Caco-2 (cell line): ENCODE data around the gene SEC24C. TPM values are rescaled to one million over a fixed set of nuclear protein-coding genes. Genes with fewer than 3 reads are reported as not detected.
"Not testable (repeated sequence)": the region's sequence is repeated elsewhere in the genome, so short reads cannot be mapped to it uniquely, and the experiment has no call there.

Experiments
- BruUV-seq: library from RNA; stranded (reverse); fragments of 400-500 nt; replicated peaks from 2 replicates; lab custom pipeline; 2021; lab: Mats Ljungman, UMichigan
- CTCF ChIA-PET: fragments of 300-600 bp; sonication (Branson Sonifier 250); formaldehyde crosslinking; loops from one replicate; lab custom pipeline; 2022; ENCODE audit warnings: antibody characterized with exemption; lab: Charles Lee
- POLR2A ChIA-PET: fragments of 300-600 bp; sonication (Branson Sonifier 250); formaldehyde crosslinking; loops from one replicate; lab custom pipeline; 2022; ENCODE audit warnings: antibody characterized with exemption; lab: Charles Lee
- DNase-seq, 2 experiments: peaks; one replicate each; pipeline versions ENCODE4 v3.0.0 to v3.0.0-alpha.2; 2020 to 2022
- H3K27me3 ChIP-seq: replicated peaks from 2 replicates; pipeline ENCODE4 v1.6.0; 2011; ENCODE audit warnings: low read length; ENCODE audit not compliant: control insufficient read depth, insufficient read depth
- H3K36me3 ChIP-seq: 2 replicates; pipeline ENCODE4 v1.5.1; 2011; ENCODE audit warnings: low read length; ENCODE audit not compliant: control insufficient read depth, insufficient read depth
- H3K4me1 ChIP-seq: fragments of 250-450 bp; sonication (Bioruptor Pico); 2 replicates; pipeline ENCODE4 v1.5.1; 2020; ENCODE audit warnings: mild to moderate bottlenecking
- H3K4me3 ChIP-seq: 2 replicates; pipeline ENCODE4 v1.5.1; 2011; ENCODE audit warnings: low read depth, mild to moderate bottlenecking, control low read depth, low read length
- H3K9me3 ChIP-seq: fragments of 250-450 bp; sonication (Bioruptor Pico); 2 replicates; pipeline ENCODE4 v1.5.1; 2020; ENCODE audit warnings: mild to moderate bottlenecking, moderate library complexity
- H3K27ac Mint-ChIP-seq: one replicate; pipeline ENCODE4 v1.8.0; 2022; ENCODE audit warnings: mixed read lengths; ENCODE audit not compliant: unreplicated experiment
- H3K27me3 Mint-ChIP-seq: one replicate; pipeline ENCODE4 v1.8.0; 2022; ENCODE audit warnings: mixed read lengths; ENCODE audit not compliant: insufficient read depth, unreplicated experiment
- H3K36me3 Mint-ChIP-seq: one replicate; pipeline ENCODE4 v1.8.0; 2022; ENCODE audit warnings: mild to moderate bottlenecking, mixed read lengths; ENCODE audit not compliant: insufficient read depth, unreplicated experiment
- H3K4me1 Mint-ChIP-seq: one replicate; pipeline ENCODE4 v1.8.0; 2022; ENCODE audit warnings: low read depth, mixed read lengths; ENCODE audit not compliant: unreplicated experiment
- H3K4me3 Mint-ChIP-seq: one replicate; pipeline ENCODE4 v1.8.0; 2022; ENCODE audit warnings: mild to moderate bottlenecking, moderate library complexity, mixed read lengths; ENCODE audit not compliant: unreplicated experiment
- H3K9me3 Mint-ChIP-seq: one replicate; pipeline ENCODE4 v1.8.0; 2022; ENCODE audit warnings: mixed read lengths; ENCODE audit not compliant: unreplicated experiment
- CTCF ChIP-seq, 2 experiments: fragments of 200-600 bp in 1 of 2; IDR thresholded peaks; 1 replicate in 1 of 2; 2 replicates in 1 of 2; pipeline versions ENCODE4 v1.5.1 to v1.8.0; 2011 to 2022; ENCODE audit warnings: antibody characterized with exemption in 1 of 2, control low read depth in 1 of 2, inconsistent platforms in 1 of 2, low read depth in 1 of 2, low read length in 1 of 2, mild to moderate bottlenecking in 1 of 2, moderate library complexity in 1 of 2; ENCODE audit not compliant: insufficient read depth in 1 of 2, severe bottlenecking in 1 of 2, unreplicated experiment in 1 of 2
- intact Hi-C: fragments of 100-400 bp; cut with micrococcal nuclease; formaldehyde crosslinking; loops from one replicate; pipeline ENCODE4 v1.10.0; 2022; ENCODE audit not compliant: unreplicated experiment
- total RNA-seq: library from RNA; stranded (reverse); gene quantifications from 2 replicates; pipeline ENCODE4 v1.2.3, GENCODE V29; 2022

The SEC24C gene
- total RNA-seq, 1 experiment from 2014 or later = 91.2 TPM

GRCh38 chr10:73715179-73716156 is 28.7 kb upstream of the SEC24C start:
- DNase-seq, POLR2A ChIA-PET, H3K4me3 ChIP-seq, H3K27me3 Mint-ChIP-seq, H3K4me1 ChIP-seq, H3K4me3 Mint-ChIP-seq, H3K9me3 ChIP-seq, H3K27me3 ChIP-seq, H3K4me1 Mint-ChIP-seq, CTCF ChIA-PET, BruUV-seq, H3K27ac Mint-ChIP-seq, H3K36me3 ChIP-seq, H3K9me3 Mint-ChIP-seq, intact Hi-C loops: not testable (repeated sequence)
- H3K36me3 Mint-ChIP-seq = peaks cover 34% of the 10 kb centered on the region

DNA sequence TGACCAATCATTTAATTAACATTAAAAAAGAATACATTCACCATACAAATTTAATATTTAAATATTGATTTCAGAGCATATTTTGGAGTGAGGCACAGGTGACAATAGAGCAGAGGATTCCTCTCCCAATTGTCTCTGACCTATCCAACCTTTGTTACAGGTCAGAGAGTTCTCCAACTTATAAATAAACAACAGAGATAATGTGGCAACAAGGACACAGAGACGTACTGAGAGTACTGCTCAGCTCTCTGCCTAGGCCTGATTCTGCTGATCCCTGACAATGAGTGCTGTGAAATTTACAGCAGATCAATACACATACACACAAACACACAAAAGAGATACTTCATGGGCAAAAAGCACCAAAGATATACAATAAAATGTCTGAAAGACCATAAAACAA is 27.9 kb upstream of the SEC24C start:
- Mint-ChIP-seq H3K9me3 (no peaks in the 10 kb centered on the region), H3K4me3 (no peak overlapping the region), H3K27ac (no peak overlapping the region), H3K4me1 (no peaks in the 10 kb centered on the region), H3K36me3 (peaks cover 41% of the 10 kb centered on the region), H3K27me3 (no peaks in the 10 kb centered on the region)
- POLR2A ChIA-PET = no interaction called here
- Histone ChIP-seq H3K27me3 (no peaks in the 10 kb centered on the region), H3K36me3 (no peaks in the 10 kb centered on the region), H3K4me3 (no peak overlapping the region), H3K4me1 (no peaks in the 10 kb centered on the region), H3K9me3 (no peaks in the 10 kb centered on the region)
- no peak for TF ChIP-seq CTCF (IDR thresholded peaks at IDR 0.05; ENCODE audit: insufficient read depth in 1 of 2, low read depth in 1 of 2, low read length in 1 of 2, severe bottlenecking in 1 of 2, unreplicated experiment in 1 of 2)
- CTCF ChIA-PET = no interaction called here
- DNase-seq = no peak
- intact Hi-C loops = no loop called here
- BruUV-seq = no TSS peak

DNA sequence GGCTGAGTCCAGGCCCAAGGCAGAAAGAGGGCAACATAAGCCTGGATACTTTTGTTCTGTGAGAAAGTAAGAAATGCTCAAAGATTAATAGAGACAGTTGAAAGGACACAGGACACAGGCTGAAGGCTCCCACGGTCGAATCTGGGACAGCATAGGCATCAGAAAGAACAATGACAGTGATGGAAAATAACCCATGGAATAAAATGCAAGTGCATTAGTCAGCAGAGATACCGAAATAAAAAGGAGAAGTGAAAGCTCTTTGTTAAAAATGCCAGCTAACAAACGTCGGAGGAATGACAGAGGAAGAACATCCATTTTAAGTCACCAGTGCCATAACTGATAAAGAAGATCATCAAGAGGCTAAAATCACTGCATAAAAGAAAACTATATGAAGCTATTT is 26.6 kb upstream of the SEC24C start:
- peaks cover 46% of the 10 kb centered on the region for H3K36me3 Mint-ChIP-seq
- H3K9me3 Mint-ChIP-seq = no peaks in the 10 kb centered on the region
- intact Hi-C loops = no loop called here
- no peaks in the 10 kb centered on the region for H3K4me1 Mint-ChIP-seq
- no peaks in the 10 kb centered on the region for H3K27me3 Mint-ChIP-seq
- H3K9me3 ChIP-seq = no peaks in the 10 kb centered on the region
- ChIA-PET POLR2A (no interaction called here), CTCF (no interaction called here)
- no TSS peak for BruUV-seq
- no peaks in the 10 kb centered on the region for H3K4me1 ChIP-seq
- no peak for DNase-seq
- H3K4me3 ChIP-seq = no peak overlapping the region
- TF ChIP-seq CTCF (IDR thresholded peaks at IDR 0.05; ENCODE audit: insufficient read depth in 1 of 2, low read depth in 1 of 2, low read length in 1 of 2, severe bottlenecking in 1 of 2, unreplicated experiment in 1 of 2) = no peak
- no peak overlapping the region for H3K27ac Mint-ChIP-seq
- H3K36me3 ChIP-seq = no peaks in the 10 kb centered on the region
- no peaks in the 10 kb centered on the region for H3K27me3 ChIP-seq
- no peak overlapping the region for H3K4me3 Mint-ChIP-seq

DNA sequence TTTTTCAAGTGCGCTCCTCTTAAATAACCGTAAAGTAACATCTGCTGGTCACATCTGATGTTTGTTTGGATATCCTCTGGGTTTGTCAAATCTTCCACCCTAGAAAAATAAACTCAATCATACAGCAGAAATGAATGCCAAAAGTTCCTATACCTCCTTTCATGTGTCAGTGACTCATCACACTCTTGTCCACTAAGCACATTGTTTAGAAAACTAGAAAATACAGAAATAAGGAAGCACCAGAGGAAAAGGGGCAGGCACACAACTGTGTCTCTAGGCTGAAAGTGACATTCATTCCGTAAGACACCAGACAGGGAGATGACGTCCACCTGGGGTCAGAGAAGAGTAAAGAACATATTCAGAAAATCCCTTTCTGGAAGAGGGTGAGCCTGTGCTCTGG is 23.6 kb upstream of the SEC24C start:
- POLR2A ChIA-PET, H3K4me1 ChIP-seq, H3K27me3 Mint-ChIP-seq, DNase-seq, H3K9me3 Mint-ChIP-seq, H3K36me3 ChIP-seq, H3K4me3 Mint-ChIP-seq, H3K4me3 ChIP-seq, intact Hi-C loops, BruUV-seq, H3K27ac Mint-ChIP-seq, H3K9me3 ChIP-seq, CTCF ChIA-PET, H3K4me1 Mint-ChIP-seq, H3K27me3 ChIP-seq: not testable (repeated sequence)
- peaks cover 66% of the 10 kb centered on the region for H3K36me3 Mint-ChIP-seq
